Smooth muscle cell (in vitro differentiated cells): ENCODE data around the gene ATP5ME. TPM values are rescaled to one million over a fixed set of nuclear protein-coding genes. Genes with fewer than 3 reads are reported as not detected.

Experiments used
- DNase-seq: peaks from one replicate; lab custom pipeline; 2025; ENCODE audit not compliant: unreplicated experiment; lab: John Stamatoyannopoulos, UW
- H2AFZ ChIP-seq: fragments of 200-600 bp; sonication (generic); 2 replicates; pipeline ENCODE4 v1.6.0; 2016; ENCODE audit warnings: antibody characterized with exemption, low read depth, mild to moderate bottlenecking
- H3F3A ChIP-seq: fragments of 200-600 bp; sonication (generic); 2 replicates; pipeline ENCODE4 v1.6.0; 2017; ENCODE audit warnings: antibody characterized with exemption, low read depth
- H3K27ac ChIP-seq: fragments of 200-600 bp; sonication (generic); 2 replicates; pipeline ENCODE4 v1.5.1; 2016; ENCODE audit warnings: low read depth, mild to moderate bottlenecking
- H3K27me3 ChIP-seq: fragments of 200-600 bp; sonication (generic); 2 replicates; pipeline ENCODE4 v1.6.1; 2016; ENCODE audit warnings: low read depth, mild to moderate bottlenecking
- H3K36me3 ChIP-seq: fragments of 200-600 bp; sonication (generic); 2 replicates; pipeline ENCODE4 v1.5.1; 2016; ENCODE audit warnings: low read depth
- H3K4me1 ChIP-seq: fragments of 200-600 bp; sonication (generic); 2 replicates; pipeline ENCODE4 v1.5.1; 2016; ENCODE audit warnings: low read depth
- H3K4me2 ChIP-seq: fragments of 200-600 bp; sonication (generic); 2 replicates; pipeline ENCODE4 v1.6.0; 2016; ENCODE audit warnings: mild to moderate bottlenecking
- H3K4me3 ChIP-seq: fragments of 200-600 bp; sonication (generic); 2 replicates; pipeline ENCODE4 v1.5.1; 2016; ENCODE audit warnings: mild to moderate bottlenecking
- H3K79me2 ChIP-seq: fragments of 200-600 bp; sonication (generic); 2 replicates; pipeline ENCODE4 v1.6.0; 2016; ENCODE audit warnings: low read depth, mild to moderate bottlenecking
- H3K9ac ChIP-seq: fragments of 200-600 bp; sonication (generic); 2 replicates; pipeline ENCODE4 v1.6.0; 2016; ENCODE audit warnings: low read depth
- H3K9me3 ChIP-seq: fragments of 200-600 bp; sonication (generic); replicated peaks from 2 replicates; pipeline ENCODE4 v1.5.1; 2016; ENCODE audit warnings: low read depth
- H4K20me1 ChIP-seq: fragments of 200-600 bp; sonication (generic); 2 replicates; pipeline ENCODE4 v1.6.0; 2016; ENCODE audit warnings: low read depth
- WGBS: methylation state at CpG from one replicate; pipeline ENCODE4 v1.1.7; 2016; ENCODE audit warnings: low lambda C conversion rate; 5-methylcytosine and 5-hydroxymethylcytosine counted together
- polyA plus RNA-seq: library from polyadenylated mRNA; unstranded; fragments of >200 nt; fragmentation: Nextera tagmentation; extraction: Ambion mirVana; gene quantifications from 2 replicates; pipeline ENCODE4 v1.2.1, GENCODE V29; 2016
- total RNA-seq: library from RNA; depleted of rRNA; stranded (reverse); fragments of >200 nt; gene quantifications from 2 replicates; pipeline ENCODE4 v1.2.3, GENCODE V29; 2014
- TF ChIP-seq, protein P1 (sequence below): fragments of 200-600 bp; sonication (generic); IDR thresholded peaks from 2 replicates; pipeline ENCODE4 v1.5.1; 2017; ENCODE audit warnings: borderline replicate concordance, mild to moderate bottlenecking, antibody characterized with exemption; ENCODE audit not compliant: insufficient read depth, poor library complexity, severe bottlenecking

The ATP5ME gene
- total and polyA plus RNA-seq, 2 experiments from 2014 or later = 95.4 to 699 TPM

DNA sequence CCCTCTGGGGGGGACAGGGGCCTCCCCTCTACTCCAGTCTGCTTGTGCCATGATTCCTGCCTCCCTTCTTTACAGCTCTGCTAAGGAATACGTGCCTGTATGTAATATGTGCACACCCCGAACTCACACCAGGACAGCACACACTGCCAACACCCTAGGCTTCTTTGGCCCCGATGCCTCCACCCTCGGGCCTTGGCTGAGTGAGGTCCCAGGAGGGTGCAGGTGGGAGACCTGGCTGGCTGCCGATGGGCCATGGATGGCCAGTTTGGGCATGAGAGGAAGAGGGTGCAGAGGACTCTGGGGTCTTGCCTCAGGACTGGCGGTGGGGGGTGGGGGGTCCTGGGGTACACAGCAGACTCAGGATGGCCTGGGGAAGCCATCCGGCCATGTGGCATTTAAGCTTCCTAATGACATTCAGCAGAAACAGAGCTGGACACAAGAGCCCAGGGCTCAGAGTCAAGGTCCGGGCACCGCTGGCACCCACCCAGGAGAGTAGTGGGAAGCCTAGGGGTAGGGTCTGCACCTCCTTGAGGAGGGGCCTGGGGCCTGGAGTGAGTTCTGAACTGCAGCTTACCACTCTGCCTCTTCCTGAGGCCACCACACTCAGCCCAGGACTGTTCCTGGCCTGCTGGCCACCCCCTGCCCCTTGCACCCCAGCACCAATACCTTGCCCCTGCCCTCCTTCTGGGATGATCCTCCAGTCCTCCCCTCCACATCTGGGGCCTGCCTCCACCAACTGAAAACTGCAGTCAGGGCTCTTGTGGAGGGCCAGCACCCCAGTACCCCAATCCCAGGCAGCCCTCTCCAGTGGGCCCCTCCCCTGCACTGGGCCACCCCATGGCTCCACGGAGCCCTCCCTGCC lies 29.5 kb upstream of the ATP5ME start:
- H3K27ac ChIP-seq = no peak overlapping the region

DNA sequence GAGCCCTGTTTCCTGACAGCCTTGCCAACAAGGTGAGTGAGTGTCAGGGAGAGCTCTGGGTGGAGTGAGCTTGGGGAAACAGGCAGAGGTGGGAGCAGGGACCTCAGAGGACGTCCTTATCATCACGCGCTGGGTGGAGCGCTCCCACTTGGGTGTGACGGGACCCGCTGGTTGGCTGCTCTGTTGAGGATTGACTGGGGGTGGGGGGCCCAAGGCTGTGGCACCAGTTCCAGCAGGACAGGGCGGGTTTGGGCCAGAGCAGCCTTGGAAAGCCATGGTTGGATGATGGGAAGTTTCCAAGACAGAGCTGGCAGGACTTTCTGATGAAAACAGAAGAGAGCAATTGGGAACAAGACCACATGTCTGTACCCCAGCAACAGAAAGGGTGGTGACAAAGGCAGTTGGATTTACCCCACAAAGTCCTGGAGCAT lies 28.6 kb upstream of the ATP5ME start:
- no peaks in the 10 kb centered on the region for H3K9me3 ChIP-seq
- 83% methylated on average over 7 of the region's 7 CpGs for WGBS

More for the DNA sequence above, 29.5 kb upstream of the ATP5ME start:
- Histone ChIP-seq H3K4me1 (peaks cover 17% of the 10 kb centered on the region), H2AFZ (no peak overlapping the region), H3K27me3 (no peaks in the 10 kb centered on the region), H3F3A (no peaks in the 10 kb centered on the region), H3K9me3 (no peaks in the 10 kb centered on the region), H3K36me3 (no peaks in the 10 kb centered on the region), H3K4me3 (no peak overlapping the region), H3K4me2 (no peak overlapping the region), H3K9ac (no peak overlapping the region), H3K79me2 (peaks cover 30% of the 10 kb centered on the region), H4K20me1 (peaks cover 18% of the 10 kb centered on the region)
- TF ChIP-seq, protein P1, sequence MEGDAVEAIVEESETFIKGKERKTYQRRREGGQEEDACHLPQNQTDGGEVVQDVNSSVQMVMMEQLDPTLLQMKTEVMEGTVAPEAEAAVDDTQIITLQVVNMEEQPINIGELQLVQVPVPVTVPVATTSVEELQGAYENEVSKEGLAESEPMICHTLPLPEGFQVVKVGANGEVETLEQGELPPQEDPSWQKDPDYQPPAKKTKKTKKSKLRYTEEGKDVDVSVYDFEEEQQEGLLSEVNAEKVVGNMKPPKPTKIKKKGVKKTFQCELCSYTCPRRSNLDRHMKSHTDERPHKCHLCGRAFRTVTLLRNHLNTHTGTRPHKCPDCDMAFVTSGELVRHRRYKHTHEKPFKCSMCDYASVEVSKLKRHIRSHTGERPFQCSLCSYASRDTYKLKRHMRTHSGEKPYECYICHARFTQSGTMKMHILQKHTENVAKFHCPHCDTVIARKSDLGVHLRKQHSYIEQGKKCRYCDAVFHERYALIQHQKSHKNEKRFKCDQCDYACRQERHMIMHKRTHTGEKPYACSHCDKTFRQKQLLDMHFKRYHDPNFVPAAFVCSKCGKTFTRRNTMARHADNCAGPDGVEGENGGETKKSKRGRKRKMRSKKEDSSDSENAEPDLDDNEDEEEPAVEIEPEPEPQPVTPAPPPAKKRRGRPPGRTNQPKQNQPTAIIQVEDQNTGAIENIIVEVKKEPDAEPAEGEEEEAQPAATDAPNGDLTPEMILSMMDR = no peak
- WGBS = 89% methylated on average over 10 of the region's 10 CpGs
- DNase-seq = no peak

DNA sequence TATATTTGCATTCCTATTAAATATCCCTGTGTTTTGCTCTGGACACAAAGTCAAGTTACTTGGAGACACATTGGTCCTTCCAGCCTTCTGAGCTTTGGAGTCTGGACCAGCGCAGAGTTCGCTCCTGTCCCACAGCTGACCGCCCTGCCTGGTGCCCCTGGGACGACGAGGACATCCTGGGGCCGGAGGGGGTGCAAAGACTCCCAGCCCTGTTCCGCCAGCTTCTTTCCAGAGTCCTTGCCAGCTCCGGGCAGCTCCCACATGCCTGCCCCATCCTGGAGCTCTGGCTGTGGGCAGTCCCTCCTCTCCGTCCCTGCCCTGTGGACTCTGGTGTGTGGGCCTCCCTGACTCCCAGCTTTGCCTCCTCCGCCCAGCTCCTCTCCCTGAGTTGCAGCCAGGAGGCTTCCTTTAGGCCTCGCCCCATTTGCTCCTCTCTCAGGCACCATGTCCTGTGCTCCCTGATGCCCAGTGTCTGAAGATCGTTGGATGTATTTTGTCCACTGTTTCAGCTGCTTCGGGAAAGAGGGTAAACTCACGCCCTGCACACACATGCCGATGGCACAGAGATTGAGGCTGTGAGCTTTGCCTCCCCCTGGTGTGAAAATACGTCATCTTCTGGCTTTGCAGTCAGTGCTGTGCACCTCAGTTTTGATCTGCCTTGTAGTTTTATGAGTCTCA lies 26.6 kb upstream of the ATP5ME start:
- Histone ChIP-seq H3K4me1 (no peaks in the 10 kb centered on the region), H3K27me3 (no peaks in the 10 kb centered on the region), H3K4me3 (no peak overlapping the region), H3K27ac (no peak overlapping the region), H3K9me3 (no peaks in the 10 kb centered on the region), H3K79me2 (peaks cover 1% of the 10 kb centered on the region), H3F3A (no peaks in the 10 kb centered on the region), H3K4me2 (no peak overlapping the region), H3K36me3 (no peaks in the 10 kb centered on the region), H4K20me1 (no peaks in the 10 kb centered on the region), H3K9ac (no peak overlapping the region), H2AFZ (no peak overlapping the region)
- DNase-seq = no peak
- WGBS = 89% methylated on average over 16 of the region's 16 CpGs
- TF ChIP-seq, protein P1 = no peak

More for the DNA sequence above, 28.6 kb upstream of the ATP5ME start:
- Histone ChIP-seq H3K9ac (no peak overlapping the region), H3K27ac (no peak overlapping the region), H4K20me1 (peaks cover 9% of the 10 kb centered on the region), H3K27me3 (no peaks in the 10 kb centered on the region), H3K4me1 (peaks cover 7% of the 10 kb centered on the region), H3K36me3 (no peaks in the 10 kb centered on the region), H2AFZ (no peak overlapping the region), H3K79me2 (peaks cover 20% of the 10 kb centered on the region), H3K4me2 (no peak overlapping the region), H3K4me3 (no peak overlapping the region), H3F3A (no peaks in the 10 kb centered on the region)
- TF ChIP-seq, protein P1 = no peak
- DNase-seq = no peak
